Mucosa of descending colon (tissue), 3 donors: ENCODE results near the gene KIAA2012. TPM values are rescaled to one million over a fixed set of nuclear protein-coding genes. Genes with fewer than 3 reads are reported as not detected.
A peak's percentile ranks its signal among the peaks of the same experiment; 100 is the strongest.

Experiments used
- ATAC-seq: fragments of 200-7000 bp; cut with Tn5 transposase; one replicate; pipeline ENCODE4 v1.9.1; 2020; ENCODE audit warnings: mild to moderate bottlenecking, moderate library complexity
- DNase-seq, 3 donors: peaks; one replicate each; pipeline ENCODE4 v3.0.0-alpha.2; 2020
- H3K36me3 ChIP-seq: fragments of 200-600 bp; one replicate; pipeline ENCODE4 v1.8.0; 2021; ENCODE audit warnings: low read depth, mild to moderate bottlenecking
- H3K4me1 ChIP-seq: fragments of 200-600 bp; one replicate; pipeline ENCODE4 v1.8.0; 2021; ENCODE audit warnings: low read depth, mild to moderate bottlenecking
- H3K4me3 ChIP-seq: fragments of 200-600 bp; one replicate; pipeline ENCODE4 v1.8.0; 2021; ENCODE audit warnings: mild to moderate bottlenecking
- H3K9me3 ChIP-seq: fragments of 200-600 bp; one replicate; pipeline ENCODE4 v1.8.0; 2021; ENCODE audit warnings: mild to moderate bottlenecking
- CTCF ChIP-seq: fragments of 200-600 bp; IDR thresholded peaks from one replicate; pipeline ENCODE4 v1.8.0; 2022; ENCODE audit warnings: antibody characterized with exemption, mild to moderate bottlenecking
- intact Hi-C, 2 donors: fragments of 100-400 bp; cut with DNase I in 1 of 2; cut with micrococcal nuclease in 1 of 2; formaldehyde crosslinking; loops; one replicate each; pipeline versions ENCODE4 v1.11.0 to v1.11.1; 2022; cut with DNase I, micrococcal nuclease
- total RNA-seq, 3 donors: library from RNA; stranded (reverse); fragmentation: NEBNext Ultra II Directional in 2 of 3; extraction: Animal tissue kit (Norgen Biotek cat#: 25700) in 2 of 3; gene quantifications; one replicate each; pipeline versions ENCODE4 v1.2.1 to v1.2.4, GENCODE V29; 2021 to 2023
- donor health status: DM: no; HTN: no; CAD: no; lungs with moderate emphysema.
- donor health status: DM: no; HTN: no; CAD: no.
- donor health status: DM: no; HTN: yes; CAD: no.

The KIAA2012 gene
- total RNA-seq, 3 donors from 2014 or later, result 0.13 to 0.14 TPM; not detected in 1

DNA sequence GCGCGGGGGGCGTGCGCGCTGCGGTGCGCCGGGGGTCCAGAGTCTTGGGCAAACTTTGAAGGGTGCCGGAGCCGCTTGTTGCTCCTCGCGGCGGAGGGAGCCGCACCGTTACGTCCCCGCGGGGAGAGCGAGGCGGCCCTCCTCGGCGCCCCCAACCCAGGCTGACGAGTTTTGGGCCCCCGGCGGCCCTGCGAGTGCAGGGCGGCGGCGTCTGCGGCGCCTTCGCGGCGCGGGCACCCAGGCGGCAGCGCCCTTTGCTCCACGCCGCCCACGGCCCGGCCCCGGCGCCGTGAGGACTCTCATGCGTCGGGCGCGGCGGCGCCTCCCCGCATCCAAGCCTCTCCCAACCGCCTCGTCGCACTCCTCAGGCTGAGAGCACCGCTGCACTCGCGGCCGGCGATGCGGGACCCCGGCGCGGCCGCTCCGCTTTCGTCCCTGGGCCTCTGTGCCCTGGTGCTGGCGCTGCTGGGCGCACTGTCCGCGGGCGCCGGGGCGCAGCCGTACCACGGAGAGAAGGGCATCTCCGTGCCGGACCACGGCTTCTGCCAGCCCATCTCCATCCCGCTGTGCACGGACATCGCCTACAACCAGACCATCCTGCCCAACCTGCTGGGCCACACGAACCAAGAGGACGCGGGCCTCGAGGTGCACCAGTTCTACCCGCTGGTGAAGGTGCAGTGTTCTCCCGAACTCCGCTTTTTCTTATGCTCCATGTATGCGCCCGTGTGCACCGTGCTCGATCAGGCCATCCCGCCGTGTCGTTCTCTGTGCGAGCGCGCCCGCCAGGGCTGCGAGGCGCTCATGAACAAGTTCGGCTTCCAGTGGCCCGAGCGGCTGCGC lies 38.6 kb upstream of the KIAA2012 start:
- no peaks in the 10 kb centered on the region for H3K9me3 ChIP-seq
- ATAC-seq, result peak; percentile 39
- no peaks in the 10 kb centered on the region for H3K36me3 ChIP-seq
- peak; percentile 27 to 58 (median 56) for DNase-seq
- peak overlapping the region; percentile 40 for H3K4me3 ChIP-seq
- intact Hi-C loops, result loop anchor here in 1 of 2 donors (10.0 kb wide), 1 partner anchor 140 kb away; no protein-coding TSS in a partner anchor
- H3K4me1 ChIP-seq, result peaks cover 17% of the 10 kb centered on the region
- no peak for TF ChIP-seq CTCF

DNA sequence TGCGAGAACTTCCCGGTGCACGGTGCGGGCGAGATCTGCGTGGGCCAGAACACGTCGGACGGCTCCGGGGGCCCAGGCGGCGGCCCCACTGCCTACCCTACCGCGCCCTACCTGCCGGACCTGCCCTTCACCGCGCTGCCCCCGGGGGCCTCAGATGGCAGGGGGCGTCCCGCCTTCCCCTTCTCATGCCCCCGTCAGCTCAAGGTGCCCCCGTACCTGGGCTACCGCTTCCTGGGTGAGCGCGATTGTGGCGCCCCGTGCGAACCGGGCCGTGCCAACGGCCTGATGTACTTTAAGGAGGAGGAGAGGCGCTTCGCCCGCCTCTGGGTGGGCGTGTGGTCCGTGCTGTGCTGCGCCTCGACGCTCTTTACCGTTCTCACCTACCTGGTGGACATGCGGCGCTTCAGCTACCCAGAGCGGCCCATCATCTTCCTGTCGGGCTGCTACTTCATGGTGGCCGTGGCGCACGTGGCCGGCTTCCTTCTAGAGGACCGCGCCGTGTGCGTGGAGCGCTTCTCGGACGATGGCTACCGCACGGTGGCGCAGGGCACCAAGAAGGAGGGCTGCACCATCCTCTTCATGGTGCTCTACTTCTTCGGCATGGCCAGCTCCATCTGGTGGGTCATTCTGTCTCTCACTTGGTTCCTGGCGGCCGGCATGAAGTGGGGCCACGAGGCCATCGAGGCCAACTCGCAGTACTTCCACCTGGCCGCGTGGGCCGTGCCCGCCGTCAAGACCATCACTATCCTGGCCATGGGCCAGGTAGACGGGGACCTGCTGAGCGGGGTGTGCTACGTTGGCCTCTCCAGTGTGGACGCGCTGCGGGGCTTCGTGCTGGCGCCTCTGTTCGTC lies 37.7 kb upstream of the KIAA2012 start:
- Histone ChIP-seq H3K36me3 (no peaks in the 10 kb centered on the region), H3K9me3 (no peaks in the 10 kb centered on the region), H3K4me1 (peaks cover 17% of the 10 kb centered on the region), H3K4me3 (no peak overlapping the region)
- intact Hi-C loops, result loop anchor here in 1 of 2 donors (10.0 kb wide), 1 partner anchor 139 kb away; no protein-coding TSS in a partner anchor
- peak; percentile 66 to 68 (median 67) for DNase-seq
- TF ChIP-seq CTCF, result peak; percentile 39
- no peak for ATAC-seq

- TF ChIP-seq CTCF, result no peak
- intact Hi-C loops, result loop anchor here in 1 of 2 donors (10.0 kb wide), 1 partner anchor 139 kb away; no protein-coding TSS in a partner anchor
- H3K36me3 ChIP-seq, result no peaks in the 10 kb centered on the region
- H3K9me3 ChIP-seq, result no peaks in the 10 kb centered on the region
- H3K4me3 ChIP-seq, result no peak overlapping the region
- no peak for ATAC-seq
- peak in 1 of 3 donors; percentile 31 for DNase-seq
- H3K4me1 ChIP-seq, result peaks cover 17% of the 10 kb centered on the region
These were observed 37.1 kb upstream of the KIAA2012 start for GRCh38 chr2:202035941-202036372.

- DNase-seq (no peak), ATAC-seq (no peak)
- H3K9me3 ChIP-seq, result no peaks in the 10 kb centered on the region
- H3K4me1 ChIP-seq, result peaks cover 17% of the 10 kb centered on the region
- no peaks in the 10 kb centered on the region for H3K36me3 ChIP-seq
- intact Hi-C loops, result loop anchor here in 1 of 2 donors (10.0 kb wide), 1 partner anchor 138 kb away; no protein-coding TSS in a partner anchor
- no peak for TF ChIP-seq CTCF
- no peak overlapping the region for H3K4me3 ChIP-seq
These were observed 36.4 kb upstream of the KIAA2012 start for GRCh38 chr2:202036601-202037037.

DNA sequence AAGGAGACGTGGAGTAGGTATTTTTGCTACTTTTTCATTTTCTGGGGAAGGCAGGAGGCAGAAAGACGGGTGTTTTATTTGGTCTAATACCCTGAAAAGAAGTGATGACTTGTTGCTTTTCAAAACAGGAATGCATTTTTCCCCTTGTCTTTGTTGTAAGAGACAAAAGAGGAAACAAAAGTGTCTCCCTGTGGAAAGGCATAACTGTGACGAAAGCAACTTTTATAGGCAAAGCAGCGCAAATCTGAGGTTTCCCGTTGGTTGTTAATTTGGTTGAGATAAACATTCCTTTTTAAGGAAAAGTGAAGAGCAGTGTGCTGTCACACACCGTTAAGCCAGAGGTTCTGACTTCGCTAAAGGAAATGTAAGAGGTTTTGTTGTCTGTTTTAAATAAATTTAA lies 36.0 kb upstream of the KIAA2012 start:
- intact Hi-C loops, result loop anchor here in 1 of 2 donors (10.0 kb wide), 1 partner anchor 138 kb away; no protein-coding TSS in a partner anchor
- no peak for ATAC-seq
- Histone ChIP-seq H3K4me3 (no peak overlapping the region), H3K4me1 (peaks cover 16% of the 10 kb centered on the region), H3K9me3 (no peaks in the 10 kb centered on the region), H3K36me3 (no peaks in the 10 kb centered on the region)
- no peak for TF ChIP-seq CTCF
- no peak for DNase-seq
